Left renal pelvis (tissue), 4 donors: ENCODE measurements around the gene SUFU. TPM values are rescaled to one million over a fixed set of nuclear protein-coding genes. Genes with fewer than 3 reads are reported as not detected.

ENCODE experiments used
- DNase-seq, 4 donors: peaks; one replicate each; pipeline ENCODE4 v3.0.0-alpha.2; 2013; ENCODE audit warnings: low read depth in 4 of 4, low spot score in 3 of 4
- polyA plus RNA-seq, 4 donors: library from polyadenylated mRNA; unstranded; fragments of 120-200 nt; gene quantifications; one replicate each; pipeline ENCODE4 v1.2.1, GENCODE V29; 2013; ENCODE audit not compliant: insufficient read length in 4 of 4

Gene SUFU
- polyA plus RNA-seq, 4 donors: 24.0 to 28.7 (median 27.6) TPM

- no peak for DNase-seq
These were observed 110.0 kb downstream of the SUFU start for GRCh38 chr10:102613785-102614184.

- DNase-seq: no peak
These were observed 111.1 kb downstream of the SUFU start for GRCh38 chr10:102614888-102615287.

- DNase-seq: no peak
These were observed 111.6 kb downstream of the SUFU start for GRCh38 chr10:102615361-102615760.

- DNase-seq: peak in 1 of 4 donors; percentile 63
These were observed 112.4 kb downstream of the SUFU start for GRCh38 chr10:102616066-102616770.

GRCh38 chr10:102617041-102617440 lies 113.3 kb downstream of the SUFU start:
- no peak for DNase-seq

GRCh38 chr10:102617816-102618215 lies 114.0 kb downstream of the SUFU start:
- DNase-seq: no peak

- no peak for DNase-seq
These were observed 115.7 kb downstream of the SUFU start for GRCh38 chr10:102619281-102619981.

GRCh38 chr10:102620138-102620590 lies 116.4 kb downstream of the SUFU start:
- DNase-seq: no peak

- DNase-seq: no peak
These were observed 117.0 kb downstream of the SUFU start for GRCh38 chr10:102620591-102621442.

- no peak for DNase-seq
These were observed 117.9 kb downstream of the SUFU start for GRCh38 chr10:102621443-102622325.

GRCh38 chr10:102624094-102624493 lies 120.3 kb downstream of the SUFU start:
- DNase-seq: no peak

GRCh38 chr10:102624751-102625645 lies 121.2 kb downstream of the SUFU start:
- DNase-seq: no peak

GRCh38 chr10:102626026-102626685 lies 122.4 kb downstream of the SUFU start:
- no peak for DNase-seq

- DNase-seq: no peak
These were observed 123.5 kb downstream of the SUFU start for GRCh38 chr10:102627291-102627735.

- no peak for DNase-seq
These were observed 124.0 kb downstream of the SUFU start for GRCh38 chr10:102627736-102628293.

- no peak for DNase-seq
These were observed 124.7 kb downstream of the SUFU start for GRCh38 chr10:102628451-102628911.

GRCh38 chr10:102629661-102630614 lies 126.2 kb downstream of the SUFU start:
- DNase-seq: no peak
